Left lung (tissue), 10 donors: ENCODE results near the gene GATC. TPM values are rescaled to one million over a fixed set of nuclear protein-coding genes. Genes with fewer than 3 reads are reported as not detected.

Source experiments
- ATAC-seq: fragments of 200-7000 bp; cut with Tn5 transposase; one replicate; pipeline ENCODE4 v1.9.1; 2020; ENCODE audit warnings: moderate library complexity
- DNase-seq, 4 donors: peaks; one replicate each; pipeline ENCODE4 v3.0.0-alpha.2; 2013 to 2020
- H3K27ac ChIP-seq, 2 donors: fragments of 200-600 bp; sonication (generic) in 1 of 2; one replicate each; pipeline versions ENCODE4 v1.5.0 to v1.8.0; 2020 to 2021
- H3K27me3 ChIP-seq, 2 donors: fragments of 200-600 bp; sonication (generic) in 1 of 2; one replicate each; pipeline versions ENCODE4 v1.5.0 to v1.8.0; 2020 to 2021
- H3K36me3 ChIP-seq, 2 donors: fragments of 200-600 bp; sonication (generic) in 1 of 2; one replicate each; pipeline versions ENCODE4 v1.5.0 to v1.8.0; 2020 to 2021
- H3K4me1 ChIP-seq, 2 donors: fragments of 200-600 bp; one replicate each; pipeline ENCODE4 v1.8.0; 2021
- H3K4me3 ChIP-seq, 2 donors: fragments of 200-600 bp; sonication (generic) in 1 of 2; one replicate each; pipeline versions ENCODE4 v1.5.0 to v1.8.0; 2020 to 2021; ENCODE audit warnings: mild to moderate bottlenecking in 1 of 2
- H3K9me3 ChIP-seq, 2 donors: fragments of 200-600 bp; sonication (generic) in 1 of 2; one replicate each; pipeline versions ENCODE4 v1.5.0 to v1.8.0; 2020 to 2021
- CTCF ChIP-seq, 2 donors: fragments of 200-600 bp; sonication (generic) in 1 of 2; IDR thresholded peaks; one replicate each; pipeline versions ENCODE4 v1.5.0 to v1.8.0; 2021; ENCODE audit warnings: antibody characterized with exemption in 2 of 2
- intact Hi-C, 2 donors: fragments of 100-400 bp; cut with DNase I; formaldehyde crosslinking; loops; one replicate each; pipeline versions ENCODE4 v1.11.2 to v1.14.2; 2022
- polyA plus RNA-seq, 6 donors: library from polyadenylated mRNA; unstranded; fragments of 120-200 nt; gene quantifications; one replicate each; pipeline ENCODE4 v1.2.1, GENCODE V29; 2013; ENCODE audit not compliant: insufficient read length in 6 of 6
- total RNA-seq, 2 donors: library from RNA; stranded (reverse); fragmentation: NEBNext Ultra II Directional; extraction: Animal tissue kit (Norgen Biotek cat#: 25700); gene quantifications; one replicate each; pipeline ENCODE4 v1.2.1, GENCODE V29; 2021
- donor health status: DM: no; HTN: yes; CAD: no.
- donor health status: DM: no; HTN: no; CAD: no.

The GATC gene
- total and polyA plus RNA-seq, 8 donors, result 30.1 to 33.3 (median 31.6) TPM

GRCh38 chr12:120408771-120409170 lies 37.5 kb upstream of the GATC start:
- TF ChIP-seq CTCF (IDR thresholded peaks at IDR 0.05), result no peak

GRCh38 chr12:120412421-120412820 lies 33.8 kb upstream of the GATC start:
- no peaks in the 10 kb centered on the region for H3K36me3 ChIP-seq
- H3K27ac ChIP-seq, result no peak overlapping the region
- intact Hi-C loops, result no loop called here
- ATAC-seq (no peak), DNase-seq (no peak)
- H3K9me3 ChIP-seq, result no peaks in the 10 kb centered on the region
- H3K4me1 ChIP-seq, result no peaks in the 10 kb centered on the region
- no peak overlapping the region for H3K4me3 ChIP-seq
- no peak for TF ChIP-seq CTCF (IDR thresholded peaks at IDR 0.05)
- peaks cover 0 to 3% of the 10 kb centered on the region in 2 donors for H3K27me3 ChIP-seq

More at GRCh38 chr12:120408771-120409170, 37.5 kb upstream of the GATC start:
- Histone ChIP-seq H3K4me1 (no peaks in the 10 kb centered on the region), H3K27ac (no peak overlapping the region), H3K9me3 (no peaks in the 10 kb centered on the region), H3K36me3 (no peaks in the 10 kb centered on the region), H3K27me3 (peaks cover 0 to 3% of the 10 kb centered on the region in 2 donors), H3K4me3 (no peak overlapping the region)
- ATAC-seq (no peak), DNase-seq (no peak)
- intact Hi-C loops, result no loop called here

GRCh38 chr12:120413901-120414695 lies 32.1 kb upstream of the GATC start:
- no peaks in the 10 kb centered on the region for H3K4me1 ChIP-seq

GRCh38 chr12:120416490-120417216 lies 29.6 kb upstream of the GATC start:
- H3K27ac ChIP-seq, result no peak overlapping the region
- H3K4me3 ChIP-seq, result no peak overlapping the region
- DNase-seq (no peak), ATAC-seq (no peak)
- no peaks in the 10 kb centered on the region for H3K9me3 ChIP-seq
- no peaks in the 10 kb centered on the region for H3K36me3 ChIP-seq
- no peaks in the 10 kb centered on the region for H3K4me1 ChIP-seq
- TF ChIP-seq CTCF (IDR thresholded peaks at IDR 0.05), result no peak
- intact Hi-C loops, result no loop called here
- peaks cover 0 to 15% of the 10 kb centered on the region in 2 donors for H3K27me3 ChIP-seq

More at GRCh38 chr12:120413901-120414695, 32.1 kb upstream of the GATC start:
- no peak for TF ChIP-seq CTCF (IDR thresholded peaks at IDR 0.05)
- intact Hi-C loops, result no loop called here
- peaks cover 0 to 4% of the 10 kb centered on the region in 2 donors for H3K27me3 ChIP-seq
- H3K27ac ChIP-seq, result no peak overlapping the region
- H3K36me3 ChIP-seq, result no peaks in the 10 kb centered on the region
- ATAC-seq (peak; percentile 64), DNase-seq (peak in 1 of 4 donors; percentile 30)
- no peak overlapping the region for H3K4me3 ChIP-seq
- H3K9me3 ChIP-seq, result no peaks in the 10 kb centered on the region

- intact Hi-C loops, result no loop called here
- ATAC-seq (no peak), DNase-seq (no peak)
- Histone ChIP-seq H3K27me3 (peaks cover 0 to 15% of the 10 kb centered on the region in 2 donors), H3K4me1 (no peaks in the 10 kb centered on the region), H3K9me3 (no peaks in the 10 kb centered on the region), H3K36me3 (no peaks in the 10 kb centered on the region), H3K4me3 (no peak overlapping the region), H3K27ac (no peak overlapping the region)
- TF ChIP-seq CTCF (IDR thresholded peaks at IDR 0.05), result no peak
These were observed 28.2 kb upstream of the GATC start for GRCh38 chr12:120417917-120418580.
